ENCODE data around the gene ESD. TPM values are rescaled to one million over a fixed set of nuclear protein-coding genes. Genes with fewer than 3 reads are reported as not detected.
"Not testable (repeated sequence)": the region's sequence is repeated elsewhere in the genome, so short reads cannot be mapped to it uniquely, and the experiment has no call there.

The ESD gene
- total RNA-seq, 5 donors from 2014 or later (not counting 1 experiment from before 2014, with no cell fraction given): 32.4 to 52.1 (median 44.6) TPM

GRCh38 chr13:46812301-46812797 is 15.4 kb upstream of the ESD start:
- Mint-ChIP-seq H3K4me1 (no peaks in the 10 kb centered on the region), H3K27ac (no peak overlapping the region), H3K36me3 (peaks cover 11% of the 10 kb centered on the region), H3K4me3 (no peak overlapping the region), H3K27me3 (peaks cover 18 to 19% of the 10 kb centered on the region in 2 donors), H3K9me3 (peaks cover 15 to 21% (median 21%) of the 10 kb centered on the region in 3 donors)
- peaks cover 3% of the 10 kb centered on the region for H3K9me3 ChIP-seq
- no peaks in the 10 kb centered on the region for H3K27me3 ChIP-seq (replicated peaks in 1 of 2; ENCODE audit: control insufficient read depth in 2 of 2, extremely low read depth in 1 of 2, insufficient read depth in 2 of 2, low read length in 1 of 2)
- DNase-seq (no peak), ATAC-seq (replicated peaks in 1 of 4) (no peak)
- no peaks in the 10 kb centered on the region for H3K4me1 ChIP-seq (ENCODE audit: control insufficient read depth in 1 of 2, extremely low read depth in 1 of 2, insufficient read depth in 2 of 2, low read length in 2 of 2)
- CTCF ChIA-PET: interaction anchor here in 1 of 2 donors (0.6 kb wide), 1 partner anchor 58 kb away, joined by 3 read pairs; no protein-coding TSS in a partner anchor
- POLR2A ChIA-PET: no interaction called here
- no peak overlapping the region for H3K4me3 ChIP-seq (ENCODE audit: control insufficient read depth in 1 of 2, extremely low read depth in 1 of 2, low read length in 1 of 2)
- H3K27ac ChIP-seq (ENCODE audit: low read length): no peak overlapping the region
- H3K36me3 ChIP-seq (ENCODE audit: control insufficient read depth in 2 of 2, extremely low read depth in 1 of 2, insufficient read depth in 1 of 2, low read length in 1 of 2): no peaks in the 10 kb centered on the region

DNA sequence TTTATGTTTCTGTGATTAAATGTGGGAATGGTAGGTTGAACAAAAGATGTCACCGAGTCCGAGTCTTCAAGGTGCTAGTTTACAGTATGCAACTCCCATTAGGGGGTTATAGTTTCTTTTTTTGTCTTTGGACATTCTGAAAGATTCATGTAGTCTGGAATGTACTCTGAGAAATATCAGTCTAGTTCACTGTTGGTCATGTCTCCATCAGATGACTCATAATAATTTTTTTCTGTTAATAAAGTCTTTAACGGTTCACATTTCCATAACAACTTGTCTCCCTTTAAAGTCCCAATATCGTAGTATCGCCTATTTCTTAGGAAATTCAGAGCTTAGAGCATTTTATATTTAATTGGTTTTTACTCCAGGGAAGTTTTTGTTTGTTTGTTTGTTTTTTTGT is 13.5 kb upstream of the ESD start:
- Mint-ChIP-seq H3K27ac (no peak overlapping the region), H3K4me1 (no peaks in the 10 kb centered on the region), H3K27me3 (peaks cover 12 to 19% of the 10 kb centered on the region in 2 donors), H3K4me3 (no peak overlapping the region), H3K9me3 (peaks cover 15 to 21% (median 17%) of the 10 kb centered on the region in 3 donors), H3K36me3 (peaks cover 11% of the 10 kb centered on the region)
- H3K36me3 ChIP-seq (ENCODE audit: control insufficient read depth in 2 of 2, extremely low read depth in 1 of 2, insufficient read depth in 1 of 2, low read length in 1 of 2): no peaks in the 10 kb centered on the region
- no peaks in the 10 kb centered on the region for H3K27me3 ChIP-seq (replicated peaks in 1 of 2; ENCODE audit: control insufficient read depth in 2 of 2, extremely low read depth in 1 of 2, insufficient read depth in 2 of 2, low read length in 1 of 2)
- no peak overlapping the region for H3K27ac ChIP-seq (ENCODE audit: low read length)
- ATAC-seq (replicated peaks in 1 of 4) (no peak), DNase-seq (no peak)
- WGBS (ENCODE audit: insufficient coverage): no CpG with 5 or more reads among the region's 5 CpGs
- peaks cover 3% of the 10 kb centered on the region for H3K9me3 ChIP-seq
- ChIA-PET CTCF (no interaction called here), POLR2A (no interaction called here)
- H3K4me3 ChIP-seq (ENCODE audit: control insufficient read depth in 1 of 2, extremely low read depth in 1 of 2, low read length in 1 of 2): no peak overlapping the region
- H3K4me1 ChIP-seq (ENCODE audit: control insufficient read depth in 1 of 2, extremely low read depth in 1 of 2, insufficient read depth in 2 of 2, low read length in 2 of 2): no peaks in the 10 kb centered on the region

GRCh38 chr13:46804921-46805320 is 8.0 kb upstream of the ESD start:
- ATAC-seq (replicated peaks in 1 of 4); H3K4me3 ChIP-seq (ENCODE audit: control insufficient read depth in 1 of 2, extremely low read depth in 1 of 2, low read length in 1 of 2); H3K27ac ChIP-seq (ENCODE audit: low read length); H3K27me3 ChIP-seq (replicated peaks in 1 of 2; ENCODE audit: control insufficient read depth in 2 of 2, extremely low read depth in 1 of 2, insufficient read depth in 2 of 2, low read length in 1 of 2); H3K4me3 Mint-ChIP-seq; H3K27ac Mint-ChIP-seq; H3K4me1 ChIP-seq (ENCODE audit: control insufficient read depth in 1 of 2, extremely low read depth in 1 of 2, insufficient read depth in 2 of 2, low read length in 2 of 2); POLR2A ChIA-PET; H3K9me3 ChIP-seq; H3K27me3 Mint-ChIP-seq; DNase-seq; H3K9me3 Mint-ChIP-seq; H3K36me3 Mint-ChIP-seq; H3K4me1 Mint-ChIP-seq; H3K36me3 ChIP-seq (ENCODE audit: control insufficient read depth in 2 of 2, extremely low read depth in 1 of 2, insufficient read depth in 1 of 2, low read length in 1 of 2): not testable (repeated sequence)
- CTCF ChIA-PET: interaction anchor here in 1 of 2 donors (0.6 kb wide), 1 partner anchor 484 kb away, joined by 4 read pairs; no protein-coding TSS in a partner anchor
- 80% methylated on average over 1 of the region's 1 CpG for WGBS (ENCODE audit: insufficient coverage)

DNA sequence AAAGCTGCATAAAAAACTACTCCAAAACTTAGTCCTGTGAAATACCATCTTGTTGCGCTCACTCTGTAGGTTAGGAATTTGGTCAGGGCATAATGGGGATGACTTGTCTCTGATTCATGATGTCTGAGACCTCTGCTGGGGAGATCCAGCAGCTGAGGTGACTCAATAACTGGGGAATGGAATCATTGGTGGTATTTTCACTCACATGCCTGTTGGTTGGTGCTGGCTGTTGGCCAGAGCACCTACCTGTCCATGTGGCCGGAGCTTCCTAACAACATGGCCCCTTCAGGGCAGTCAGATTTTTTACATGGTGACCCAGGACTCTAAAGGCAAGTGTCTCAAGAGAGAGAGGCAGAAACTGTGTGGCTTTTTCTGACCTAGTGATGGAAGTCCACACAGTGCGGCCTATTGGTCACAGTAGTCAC is 7.4 kb upstream of the ESD start:
- H3K4me1 ChIP-seq (ENCODE audit: control insufficient read depth in 1 of 2, extremely low read depth in 1 of 2, insufficient read depth in 2 of 2, low read length in 2 of 2): no peaks in the 10 kb centered on the region
- Mint-ChIP-seq H3K27ac (no peak overlapping the region), H3K4me3 (no peak overlapping the region), H3K27me3 (peaks cover 7 to 8% of the 10 kb centered on the region in 2 donors), H3K36me3 (no peaks in the 10 kb centered on the region), H3K9me3 (no peaks in the 10 kb centered on the region), H3K4me1 (no peaks in the 10 kb centered on the region)
- no peak for ATAC-seq (replicated peaks in 1 of 4)
- CTCF ChIA-PET: no interaction called here
- H3K27ac ChIP-seq (ENCODE audit: low read length): no peak overlapping the region
- H3K9me3 ChIP-seq: no peaks in the 10 kb centered on the region
- no peak for DNase-seq
- WGBS (ENCODE audit: insufficient coverage): no CpG with 5 or more reads among the region's 3 CpGs
- no peaks in the 10 kb centered on the region for H3K36me3 ChIP-seq (ENCODE audit: control insufficient read depth in 2 of 2, extremely low read depth in 1 of 2, insufficient read depth in 1 of 2, low read length in 1 of 2)
- POLR2A ChIA-PET: no interaction called here
- H3K27me3 ChIP-seq (replicated peaks in 1 of 2; ENCODE audit: control insufficient read depth in 2 of 2, extremely low read depth in 1 of 2, insufficient read depth in 2 of 2, low read length in 1 of 2): peaks cover 0 to 2% of the 10 kb centered on the region in 2 experiments
- no peak overlapping the region for H3K4me3 ChIP-seq (ENCODE audit: control insufficient read depth in 1 of 2, extremely low read depth in 1 of 2, low read length in 1 of 2)

DNA sequence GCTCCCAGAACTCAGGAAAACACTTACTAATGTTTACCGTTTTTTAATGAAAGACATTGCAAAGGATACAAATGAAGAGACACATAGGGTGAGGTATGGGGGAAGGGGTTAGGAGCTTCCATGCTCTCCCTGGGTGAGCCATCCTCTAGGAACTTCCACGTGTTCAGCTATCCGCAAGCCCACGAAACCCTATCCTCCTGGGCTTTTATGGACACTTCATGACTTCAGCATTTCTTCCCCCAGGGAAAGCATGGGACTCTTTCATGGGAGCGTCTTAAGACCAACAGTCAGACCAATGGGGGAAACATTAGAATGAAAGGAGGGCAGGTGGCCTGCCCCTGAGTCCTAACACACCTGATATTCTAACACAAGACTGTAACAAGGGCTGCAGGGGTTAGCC is 6.6 kb upstream of the ESD start:
- H3K4me3 Mint-ChIP-seq: no peak overlapping the region
- no peak overlapping the region for H3K27ac Mint-ChIP-seq
- Histone ChIP-seq H3K9me3 (no peaks in the 10 kb centered on the region), H3K36me3 (ENCODE audit: control insufficient read depth in 2 of 2, extremely low read depth in 1 of 2, insufficient read depth in 1 of 2, low read length in 1 of 2) (no peaks in the 10 kb centered on the region), H3K27ac (ENCODE audit: low read length) (no peak overlapping the region), H3K4me3 (ENCODE audit: control insufficient read depth in 1 of 2, extremely low read depth in 1 of 2, low read length in 1 of 2) (no peak overlapping the region), H3K4me1 (ENCODE audit: control insufficient read depth in 1 of 2, extremely low read depth in 1 of 2, insufficient read depth in 2 of 2, low read length in 2 of 2) (no peaks in the 10 kb centered on the region), H3K27me3 (replicated peaks in 1 of 2; ENCODE audit: control insufficient read depth in 2 of 2, extremely low read depth in 1 of 2, insufficient read depth in 2 of 2, low read length in 1 of 2) (peaks cover 0 to 2% of the 10 kb centered on the region in 2 experiments)
- no peak for DNase-seq
- no peaks in the 10 kb centered on the region for H3K36me3 Mint-ChIP-seq
- peaks cover 7 to 8% of the 10 kb centered on the region in 2 donors for H3K27me3 Mint-ChIP-seq
- H3K4me1 Mint-ChIP-seq: no peaks in the 10 kb centered on the region
- 94% methylated on average over 3 of the region's 5 CpGs for WGBS (ENCODE audit: insufficient coverage)
- no peaks in the 10 kb centered on the region for H3K9me3 Mint-ChIP-seq
- ChIA-PET POLR2A (no interaction called here), CTCF (no interaction called here)
- ATAC-seq (replicated peaks in 1 of 4): no peak

- WGBS (ENCODE audit: insufficient coverage): no CpG with 5 or more reads among the region's 1 CpG
- no peaks in the 10 kb centered on the region for H3K27me3 Mint-ChIP-seq
- CTCF ChIA-PET: no interaction called here
- Histone ChIP-seq H3K27me3 (replicated peaks in 1 of 2; ENCODE audit: control insufficient read depth in 2 of 2, extremely low read depth in 1 of 2, insufficient read depth in 2 of 2, low read length in 1 of 2) (peaks cover 0 to 2% of the 10 kb centered on the region in 2 experiments), H3K4me1 (ENCODE audit: control insufficient read depth in 1 of 2, extremely low read depth in 1 of 2, insufficient read depth in 2 of 2, low read length in 2 of 2) (no peaks in the 10 kb centered on the region), H3K9me3 (no peaks in the 10 kb centered on the region), H3K4me3 (ENCODE audit: control insufficient read depth in 1 of 2, extremely low read depth in 1 of 2, low read length in 1 of 2) (no peak overlapping the region), H3K36me3 (ENCODE audit: control insufficient read depth in 2 of 2, extremely low read depth in 1 of 2, insufficient read depth in 1 of 2, low read length in 1 of 2) (no peaks in the 10 kb centered on the region), H3K27ac (ENCODE audit: low read length) (no peak overlapping the region)
- H3K4me1 Mint-ChIP-seq: peaks cover 9 to 12% (median 10%) of the 10 kb centered on the region in 3 donors
- ATAC-seq (replicated peaks in 1 of 4) (no peak), DNase-seq (no peak)
- H3K27ac Mint-ChIP-seq: no peak overlapping the region
- no peaks in the 10 kb centered on the region for H3K9me3 Mint-ChIP-seq
- H3K36me3 Mint-ChIP-seq: no peaks in the 10 kb centered on the region
- POLR2A ChIA-PET: interaction anchor here (0.6 to 0.9 kb wide), 2 partner anchors 9 to 634 kb away, joined by 3 to 4 read pairs; no protein-coding TSS in a partner anchor
- no peak overlapping the region for H3K4me3 Mint-ChIP-seq
Observed at GRCh38 chr13:46801858-46802257, 4.9 kb upstream of the ESD start.

GRCh38 chr13:46799139-46799538 is 2.2 kb upstream of the ESD start:
- CTCF ChIA-PET: no interaction called here

More at GRCh38 chr13:46799139-46799538, 2.2 kb upstream of the ESD start:
- POLR2A ChIA-PET: interaction anchor here in 1 of 2 donors (0.6 to 0.7 kb wide), 2 partner anchors 8 to 1811 kb away, joined by 3 read pairs; no protein-coding TSS in a partner anchor
- peaks cover 0 to 2% of the 10 kb centered on the region in 2 experiments for H3K27me3 ChIP-seq (replicated peaks in 1 of 2; ENCODE audit: control insufficient read depth in 2 of 2, extremely low read depth in 1 of 2, insufficient read depth in 2 of 2, low read length in 1 of 2)
- no peaks in the 10 kb centered on the region for H3K9me3 Mint-ChIP-seq
- no peaks in the 10 kb centered on the region for H3K9me3 ChIP-seq
- H3K4me1 ChIP-seq (ENCODE audit: control insufficient read depth in 1 of 2, extremely low read depth in 1 of 2, insufficient read depth in 2 of 2, low read length in 2 of 2): peaks cover 9 to 14% of the 10 kb centered on the region in 2 experiments
- no peaks in the 10 kb centered on the region for H3K27me3 Mint-ChIP-seq
- peaks cover 34 to 35% (median 35%) of the 10 kb centered on the region in 3 donors for H3K4me1 Mint-ChIP-seq
- H3K27ac Mint-ChIP-seq: peak overlapping the region in 1 of 2 donors; percentile 40
- H3K36me3 Mint-ChIP-seq: peaks cover 3% of the 10 kb centered on the region
- H3K36me3 ChIP-seq (ENCODE audit: control insufficient read depth in 2 of 2, extremely low read depth in 1 of 2, insufficient read depth in 1 of 2, low read length in 1 of 2): no peaks in the 10 kb centered on the region
- no peak overlapping the region for H3K27ac ChIP-seq (ENCODE audit: low read length)
- no peak overlapping the region for H3K4me3 ChIP-seq (ENCODE audit: control insufficient read depth in 1 of 2, extremely low read depth in 1 of 2, low read length in 1 of 2)
- DNase-seq (no peak), ATAC-seq (replicated peaks in 1 of 4) (no peak)
- H3K4me3 Mint-ChIP-seq: no peak overlapping the region
- no CpG with 5 or more reads among the region's 4 CpGs for WGBS (ENCODE audit: insufficient coverage)

All from T-cell (primary cell).